SH-SY5Y (cell line): ENCODE results near the gene DHDH.

Source experiments
- GATA2 ChIP-seq: IDR thresholded peaks from 2 replicates; pipeline ENCODE4 v1.6.1; 2011; ENCODE audit warnings: mild to moderate bottlenecking, low read depth, low read length
- GATA3 ChIP-seq: IDR thresholded peaks from 2 replicates; pipeline ENCODE4 v1.6.1; 2011; ENCODE audit warnings: low read depth, mild to moderate bottlenecking, low read length, moderate library complexity

Gene DHDH

DNA sequence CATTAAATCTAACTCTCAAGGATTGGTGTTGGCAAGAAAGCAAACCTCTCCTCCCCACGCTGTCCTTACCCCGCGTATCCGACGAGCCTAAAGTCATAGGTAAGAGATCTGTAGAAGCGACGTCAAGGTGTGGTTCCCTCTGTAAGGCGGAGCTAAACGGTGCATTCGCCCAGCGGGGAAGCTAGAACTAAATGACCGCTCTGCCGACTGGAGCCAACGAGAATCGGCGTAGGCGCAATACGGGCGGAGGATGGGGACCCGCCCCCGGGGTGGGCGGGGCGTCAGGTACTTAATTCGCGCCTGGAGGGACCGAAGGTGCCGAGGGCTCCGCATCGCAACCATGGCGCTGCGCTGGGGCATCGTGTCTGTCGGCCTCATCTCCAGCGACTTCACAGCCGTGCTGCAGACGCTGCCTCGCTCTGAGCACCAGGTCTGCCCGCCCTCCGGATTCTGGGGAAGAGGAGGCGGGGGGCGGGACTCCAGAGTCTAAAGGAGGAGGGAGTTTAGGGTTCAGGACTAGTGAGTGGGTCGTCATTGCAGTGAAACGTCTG lies at the start of gene DHDH:
TSS of gene DHDH (plus strand) at position 318 of the 551 bp plus-strand sequence. CDS start at position 341, 23 bp downstream.
- TF ChIP-seq GATA3 (no peak), GATA2 (no peak)

DNA sequence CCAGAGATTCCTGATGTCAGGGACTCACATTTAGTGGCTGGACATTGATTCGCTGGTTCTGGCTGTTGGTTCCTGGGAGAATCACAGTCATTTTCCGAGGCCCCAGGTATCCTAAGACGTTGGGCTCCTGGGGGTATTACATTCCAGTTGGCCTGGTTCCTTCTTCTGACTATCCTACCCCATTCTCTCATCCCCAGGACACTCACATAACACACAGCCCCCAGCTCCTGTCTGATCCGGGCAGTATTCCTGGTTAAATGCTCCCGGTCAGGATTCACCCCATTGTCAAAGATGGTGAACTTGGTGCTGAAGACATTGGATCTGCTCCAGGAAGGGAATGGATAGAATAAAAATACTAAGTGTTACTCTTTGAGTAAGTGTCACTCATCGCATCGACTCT lies 49.8 kb upstream of the DHDH start:
- TF ChIP-seq GATA2 (no peak), GATA3 (no peak)

DNA sequence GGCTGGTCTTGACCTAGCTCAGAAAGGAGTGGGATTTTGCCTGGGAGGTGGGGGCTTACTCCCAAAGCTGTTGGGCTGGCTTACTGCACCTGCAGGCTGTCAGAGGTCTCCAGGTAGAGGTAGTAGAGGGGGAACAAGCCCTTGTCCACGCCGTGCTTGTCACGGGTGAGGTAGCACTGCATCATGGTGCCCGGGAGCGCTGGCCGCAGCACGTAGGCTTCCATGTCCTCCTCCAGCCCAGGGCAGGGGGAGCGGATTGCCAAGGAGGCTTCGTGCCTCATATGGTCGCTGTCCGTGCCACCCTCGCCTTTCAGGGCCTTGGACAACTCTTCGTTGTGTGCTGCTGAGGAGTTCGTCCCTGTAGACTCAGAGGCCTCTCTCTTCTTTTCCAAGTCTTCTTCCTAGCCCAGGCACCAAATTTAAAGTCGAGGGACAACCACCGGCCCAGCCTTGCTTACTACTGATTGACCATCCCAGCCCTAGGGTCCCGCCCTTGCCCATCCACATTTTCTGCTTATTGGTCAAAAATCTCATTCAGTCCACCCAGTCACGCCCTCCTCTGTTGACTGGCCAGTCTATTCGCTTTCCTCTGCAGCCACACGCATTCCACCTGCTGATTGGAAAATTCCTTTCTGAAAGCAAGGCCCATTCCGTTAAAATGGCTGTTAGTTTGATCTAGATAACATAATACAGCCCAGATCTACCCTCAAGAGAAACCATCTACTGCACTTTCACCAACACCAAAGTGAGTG lies 45.5 kb upstream of the DHDH start:
- TF ChIP-seq GATA2, result no peak
- TF ChIP-seq GATA3, result no peak

- TF ChIP-seq GATA2, result no peak
- TF ChIP-seq GATA3, result no peak
These were observed 42.9 kb upstream of the DHDH start for GRCh38 chr19:48890551-48890950.

- TF ChIP-seq GATA2 (no peak), GATA3 (no peak)
These were observed 38.3 kb upstream of the DHDH start for GRCh38 chr19:48895226-48895625.

- no peak for TF ChIP-seq GATA3
- no peak for TF ChIP-seq GATA2
These were observed 37.2 kb upstream of the DHDH start for GRCh38 chr19:48896191-48896720.

- no peak for TF ChIP-seq GATA3
- no peak for TF ChIP-seq GATA2
These were observed 36.3 kb upstream of the DHDH start for GRCh38 chr19:48897181-48897580.

DNA sequence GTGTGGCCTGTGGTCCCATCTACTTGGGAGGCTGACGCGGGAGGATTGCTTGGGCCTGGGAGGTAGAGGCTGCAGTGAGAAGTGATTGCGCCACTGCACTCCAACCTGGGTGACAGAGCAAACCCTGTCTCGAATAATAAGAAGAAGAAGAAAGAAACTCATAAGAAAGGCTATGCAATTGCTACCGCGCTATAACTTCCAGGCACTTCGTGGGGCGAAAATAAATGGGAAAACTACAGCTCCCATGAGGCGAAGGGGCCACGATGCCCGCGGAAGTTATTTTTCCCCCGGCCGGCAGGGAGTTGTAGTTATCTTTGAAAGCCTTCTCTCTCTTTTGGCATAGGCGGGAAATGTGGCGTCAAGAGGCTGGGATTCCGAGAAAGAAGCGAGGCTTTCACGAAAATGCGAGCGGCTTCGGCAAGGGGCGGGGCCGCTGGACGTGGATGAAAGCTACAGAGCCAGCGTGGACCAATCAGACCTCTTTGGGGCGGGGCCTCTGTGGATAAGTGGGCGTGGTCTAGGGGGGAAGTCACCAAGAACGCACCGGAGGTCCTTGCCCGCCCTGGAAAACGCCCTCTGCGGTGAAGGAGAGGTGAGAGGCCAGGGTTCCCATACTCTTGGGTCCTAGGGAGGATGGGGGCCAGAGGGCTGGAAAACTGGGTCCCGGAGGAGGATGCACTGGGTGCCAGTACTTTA lies 33.6 kb upstream of the DHDH start, which contains the start of gene NUCB1:
TSS of gene NUCB1 (plus strand) at position 532 of the 696 bp plus-strand sequence. CDS start 485 bp downstream, outside the sequence.
- TF ChIP-seq GATA2, result no peak
- no peak for TF ChIP-seq GATA3

- no peak for TF ChIP-seq GATA3
- TF ChIP-seq GATA2, result no peak
These were observed 32.8 kb upstream of the DHDH start for GRCh38 chr19:48900477-48901406.

DNA sequence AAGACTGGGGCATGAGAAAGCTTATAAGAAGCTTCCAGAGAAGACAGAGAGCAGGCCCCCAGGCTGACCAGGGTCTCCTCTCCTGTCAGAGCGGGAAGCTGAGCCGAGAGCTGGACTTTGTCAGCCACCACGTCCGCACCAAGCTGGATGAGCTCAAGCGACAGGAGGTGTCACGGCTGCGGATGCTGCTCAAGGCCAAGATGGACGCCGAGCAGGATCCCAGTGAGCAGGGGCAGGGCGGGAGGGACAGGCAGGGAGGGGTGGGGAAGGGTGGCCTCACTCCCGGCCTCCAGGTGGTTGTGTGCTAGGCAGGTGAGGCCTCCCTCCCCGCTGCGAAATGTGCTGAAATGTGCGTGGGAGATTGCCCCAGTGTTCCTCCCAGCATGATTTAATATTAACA lies 27.8 kb upstream of the DHDH start:
- TF ChIP-seq GATA3, result no peak

DNA sequence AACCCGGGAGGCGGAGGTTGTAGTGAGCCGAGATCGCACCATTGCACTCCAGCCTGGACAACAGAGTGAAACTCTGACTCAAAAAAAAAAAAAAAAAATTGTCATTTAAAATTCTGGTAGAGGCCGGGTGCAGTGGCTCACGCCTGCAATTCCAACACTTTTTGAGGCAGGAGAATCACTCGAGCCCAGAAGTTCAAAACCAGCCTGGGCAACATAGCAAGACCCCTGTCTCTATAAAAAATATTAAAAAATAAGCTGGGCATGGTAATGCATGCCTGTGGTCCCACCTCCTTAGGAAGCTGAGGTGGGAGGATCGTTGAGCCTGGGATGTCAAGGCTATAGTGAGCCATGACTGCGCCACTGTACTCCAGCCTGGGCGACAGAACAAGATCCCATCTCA lies 27.2 kb upstream of the DHDH start:
- no peak for TF ChIP-seq GATA3
- TF ChIP-seq GATA2, result no peak

- no peak for TF ChIP-seq GATA2
- TF ChIP-seq GATA3, result no peak
These were observed 25.8 kb upstream of the DHDH start for GRCh38 chr19:48907671-48908070.

GRCh38 chr19:48910803-48911202 lies 22.7 kb upstream of the DHDH start:
- TF ChIP-seq GATA3 (no peak), GATA2 (no peak)
